Measurements from ENCODE around the gene TEAD1.

The TEAD1 gene

GRCh38 chr11:12963051-12963450, 288.8 kb downstream of the TEAD1 start:
- Mint-ChIP-seq H3K4me3 (no peak overlapping the region), H3K9me3 (no peaks in the 10 kb centered on the region), H3K36me3 (no peaks in the 10 kb centered on the region), H3K27me3 (peaks cover 20% of the 10 kb centered on the region), H3K4me1 (no peaks in the 10 kb centered on the region), H3K27ac (no peak overlapping the region)
- ATAC-seq, result no peak

GRCh38 chr11:12963792-12964536, 289.7 kb downstream of the TEAD1 start:
- ATAC-seq, result peak; percentile 65
- Mint-ChIP-seq H3K4me3 (no peak overlapping the region), H3K36me3 (no peaks in the 10 kb centered on the region), H3K4me1 (no peaks in the 10 kb centered on the region), H3K27ac (no peak overlapping the region), H3K27me3 (peaks cover 20% of the 10 kb centered on the region), H3K9me3 (no peaks in the 10 kb centered on the region)

GRCh38 chr11:12964650-12965049, 290.4 kb downstream of the TEAD1 start:
- peaks cover 20% of the 10 kb centered on the region for H3K27me3 Mint-ChIP-seq
- no peak for ATAC-seq
- no peaks in the 10 kb centered on the region for H3K4me1 Mint-ChIP-seq
- H3K4me3 Mint-ChIP-seq, result no peak overlapping the region
- H3K36me3 Mint-ChIP-seq, result no peaks in the 10 kb centered on the region
- H3K9me3 Mint-ChIP-seq, result no peaks in the 10 kb centered on the region
- no peak overlapping the region for H3K27ac Mint-ChIP-seq

GRCh38 chr11:12966002-12966401, 291.8 kb downstream of the TEAD1 start:
- Mint-ChIP-seq H3K4me3 (no peak overlapping the region), H3K27ac (no peak overlapping the region), H3K4me1 (no peaks in the 10 kb centered on the region), H3K27me3 (peaks cover 20% of the 10 kb centered on the region), H3K9me3 (peaks cover 2% of the 10 kb centered on the region), H3K36me3 (no peaks in the 10 kb centered on the region)
- no peak for ATAC-seq

GRCh38 chr11:12968101-12968500, 293.9 kb downstream of the TEAD1 start:
- H3K4me3 Mint-ChIP-seq, result no peak overlapping the region
- ATAC-seq, result no peak
- H3K27ac Mint-ChIP-seq, result no peak overlapping the region
- no peaks in the 10 kb centered on the region for H3K4me1 Mint-ChIP-seq
- peaks cover 2% of the 10 kb centered on the region for H3K27me3 Mint-ChIP-seq
- no peaks in the 10 kb centered on the region for H3K36me3 Mint-ChIP-seq
- peaks cover 6% of the 10 kb centered on the region for H3K9me3 Mint-ChIP-seq

GRCh38 chr11:12968826-12969225, 294.6 kb downstream of the TEAD1 start:
- Mint-ChIP-seq H3K27me3 (no peaks in the 10 kb centered on the region), H3K4me1 (no peaks in the 10 kb centered on the region), H3K4me3 (no peak overlapping the region), H3K9me3 (peaks cover 6% of the 10 kb centered on the region), H3K27ac (no peak overlapping the region), H3K36me3 (no peaks in the 10 kb centered on the region)
- ATAC-seq, result no peak

- H3K4me3 Mint-ChIP-seq, result no peak overlapping the region
- peaks cover 6% of the 10 kb centered on the region for H3K9me3 Mint-ChIP-seq
- H3K27me3 Mint-ChIP-seq, result no peaks in the 10 kb centered on the region
- H3K4me1 Mint-ChIP-seq, result no peaks in the 10 kb centered on the region
- H3K36me3 Mint-ChIP-seq, result no peaks in the 10 kb centered on the region
- no peak overlapping the region for H3K27ac Mint-ChIP-seq
- no peak for ATAC-seq
Measured at GRCh38 chr11:12971955-12972354, 297.7 kb downstream of the TEAD1 start.

- ATAC-seq, result no peak
- Mint-ChIP-seq H3K27me3 (no peaks in the 10 kb centered on the region), H3K4me1 (no peaks in the 10 kb centered on the region), H3K36me3 (no peaks in the 10 kb centered on the region), H3K4me3 (no peak overlapping the region), H3K9me3 (peaks cover 6% of the 10 kb centered on the region), H3K27ac (no peak overlapping the region)
Measured at GRCh38 chr11:12973528-12974181, 299.4 kb downstream of the TEAD1 start.

GRCh38 chr11:12975195-12975594, 301.0 kb downstream of the TEAD1 start:
- no peak overlapping the region for H3K27ac Mint-ChIP-seq
- H3K4me1 Mint-ChIP-seq, result no peaks in the 10 kb centered on the region
- H3K4me3 Mint-ChIP-seq, result no peak overlapping the region
- no peaks in the 10 kb centered on the region for H3K36me3 Mint-ChIP-seq
- ATAC-seq, result no peak
- peaks cover 5% of the 10 kb centered on the region for H3K9me3 Mint-ChIP-seq
- no peaks in the 10 kb centered on the region for H3K27me3 Mint-ChIP-seq

GRCh38 chr11:12979928-12980689, 305.9 kb downstream of the TEAD1 start:
- Mint-ChIP-seq H3K4me3 (no peak overlapping the region), H3K27ac (no peak overlapping the region), H3K36me3 (no peaks in the 10 kb centered on the region), H3K4me1 (no peaks in the 10 kb centered on the region), H3K9me3 (no peaks in the 10 kb centered on the region), H3K27me3 (peaks cover 17% of the 10 kb centered on the region)
- ATAC-seq, result no peak

- Mint-ChIP-seq H3K9me3 (no peaks in the 10 kb centered on the region), H3K4me1 (no peaks in the 10 kb centered on the region), H3K4me3 (no peak overlapping the region), H3K27ac (no peak overlapping the region), H3K36me3 (no peaks in the 10 kb centered on the region), H3K27me3 (peaks cover 29% of the 10 kb centered on the region)
- ATAC-seq, result no peak
Measured at GRCh38 chr11:12981676-12982522, 307.7 kb downstream of the TEAD1 start.

- no peak overlapping the region for H3K27ac Mint-ChIP-seq
- no peak overlapping the region for H3K4me3 Mint-ChIP-seq
- no peaks in the 10 kb centered on the region for H3K4me1 Mint-ChIP-seq
Measured at GRCh38 chr11:12983336-12983735, 309.1 kb downstream of the TEAD1 start.

GRCh38 chr11:12986194-12986898, 312.1 kb downstream of the TEAD1 start:
- H3K9me3 Mint-ChIP-seq, result no peaks in the 10 kb centered on the region
- H3K27me3 Mint-ChIP-seq, result peaks cover 29% of the 10 kb centered on the region
- H3K4me3 Mint-ChIP-seq, result no peak overlapping the region
- no peak overlapping the region for H3K27ac Mint-ChIP-seq
- H3K4me1 Mint-ChIP-seq, result no peaks in the 10 kb centered on the region
- ATAC-seq, result no peak
- H3K36me3 Mint-ChIP-seq, result no peaks in the 10 kb centered on the region

More at GRCh38 chr11:12983336-12983735, 309.1 kb downstream of the TEAD1 start:
- Mint-ChIP-seq H3K27me3 (peaks cover 29% of the 10 kb centered on the region), H3K9me3 (no peaks in the 10 kb centered on the region), H3K36me3 (no peaks in the 10 kb centered on the region)
- ATAC-seq, result no peak

GRCh38 chr11:12989428-12990161, 315.4 kb downstream of the TEAD1 start:
- Mint-ChIP-seq H3K27ac (no peak overlapping the region), H3K4me1 (no peaks in the 10 kb centered on the region), H3K4me3 (no peak overlapping the region), H3K9me3 (no peaks in the 10 kb centered on the region), H3K27me3 (peaks cover 17% of the 10 kb centered on the region), H3K36me3 (no peaks in the 10 kb centered on the region)
- ATAC-seq, result no peak
